ENCODE data around the gene ETHE1. TPM values are rescaled to one million over a fixed set of nuclear protein-coding genes. Genes with fewer than 3 reads are reported as not detected.

ETHE1 gene
- polyA plus RNA-seq, 3 donors = 71.2 to 135 (median 111) TPM

DNA sequence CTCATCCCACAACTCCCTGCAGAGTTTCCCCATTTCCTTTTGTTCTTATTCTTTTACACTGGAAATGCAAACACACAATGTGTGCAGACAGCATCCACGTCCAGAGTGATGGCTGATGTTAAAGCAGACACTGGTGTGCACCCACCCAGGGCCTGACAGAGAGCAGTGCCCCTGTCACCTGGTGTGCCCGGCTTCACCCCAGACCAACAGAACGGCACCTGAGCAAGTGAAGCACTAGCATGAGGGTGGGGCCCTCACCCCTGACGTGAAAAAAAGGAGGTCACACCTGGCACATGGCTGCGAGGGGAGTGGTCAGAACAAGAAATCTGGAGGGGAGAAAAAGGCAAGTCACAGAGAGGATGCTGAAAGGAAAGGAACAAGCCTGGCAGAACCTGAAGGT is 18.3 kb upstream of the ETHE1 start:
- peaks cover 62 to 90% of the 10 kb centered on the region in 2 donors for H3K36me3 Mint-ChIP-seq
- H3K4me3 Mint-ChIP-seq = no peak overlapping the region
- WGBS (ENCODE audit: insufficient coverage) = 98% methylated on average over 5 of the region's 5 CpGs

GRCh38 chr19:43544077-43544476 is 17.1 kb upstream of the ETHE1 start:
- Mint-ChIP-seq H3K9me3 (peaks cover 0 to 3% (median 0%) of the 10 kb centered on the region in 7 donors), H3K27me3 (ENCODE audit: low read depth in 3 of 3) (peaks cover 0 to 2% (median 0%) of the 10 kb centered on the region in 3 donors), H3K36me3 (peaks cover 64 to 91% of the 10 kb centered on the region in 2 donors), H3K4me3 (no peak overlapping the region), H3K4me1 (no peaks in the 10 kb centered on the region), H3K27ac (no peak overlapping the region)
- Histone ChIP-seq H3K4me2 (replicated peaks; ENCODE audit: extremely low read depth, low read length, poor library complexity, severe bottlenecking) (no peak overlapping the region), H3K79me2 (ENCODE audit: insufficient read depth, low read length) (no peaks in the 10 kb centered on the region), H3K4me1 (ENCODE audit: control insufficient read depth in 1 of 2, insufficient read depth in 2 of 2, low read length in 2 of 2) (no peaks in the 10 kb centered on the region), H3K4me3 (replicated peaks in 1 of 3; ENCODE audit: low read depth in 2 of 3, low read length in 3 of 3) (no peak overlapping the region), H3K9me3 (replicated peaks in 1 of 2; ENCODE audit: control insufficient read depth in 1 of 2, insufficient read depth in 1 of 2, low read length in 2 of 2) (no peaks in the 10 kb centered on the region), H4K20me1 (ENCODE audit: insufficient read depth, low read length) (no peaks in the 10 kb centered on the region), H3K27ac (ENCODE audit: low read depth in 1 of 2, low read length in 2 of 2) (no peak overlapping the region), H2AFZ (ENCODE audit: insufficient read depth, low read depth, low read length, poor library complexity, severe bottlenecking) (no peak overlapping the region), H3K9ac (ENCODE audit: insufficient read depth, low read length, poor library complexity, severe bottlenecking) (no peak overlapping the region), H3K27me3 (ENCODE audit: control insufficient read depth in 2 of 2, insufficient read depth in 2 of 2, low read length in 2 of 2) (no peaks in the 10 kb centered on the region), H3K36me3 (replicated peaks in 1 of 2; ENCODE audit: control insufficient read depth in 1 of 2, insufficient read depth in 2 of 2, low read length in 2 of 2) (peaks cover 54 to 85% of the 10 kb centered on the region in 2 donors)
- TF ChIP-seq CTCF (IDR thresholded peaks at IDR 0.05) = no peak
- no peak for DNase-seq
- 100% methylated on average over 8 of the region's 9 CpGs for WGBS (ENCODE audit: insufficient coverage)
- intact Hi-C loops (cut with micrococcal nuclease) = no loop called here

More for the DNA sequence above, 18.3 kb upstream of the ETHE1 start:
- H3K4me3 ChIP-seq (replicated peaks in 1 of 3; ENCODE audit: low read depth in 2 of 3, low read length in 3 of 3) = no peak overlapping the region
- H2AFZ ChIP-seq (ENCODE audit: insufficient read depth, low read depth, low read length, poor library complexity, severe bottlenecking) = no peak overlapping the region
- H3K4me1 ChIP-seq (ENCODE audit: control insufficient read depth in 1 of 2, insufficient read depth in 2 of 2, low read length in 2 of 2) = no peaks in the 10 kb centered on the region
- no peaks in the 10 kb centered on the region for H3K9me3 ChIP-seq (replicated peaks in 1 of 2; ENCODE audit: control insufficient read depth in 1 of 2, insufficient read depth in 1 of 2, low read length in 2 of 2)
- no peaks in the 10 kb centered on the region for H3K27me3 ChIP-seq (ENCODE audit: control insufficient read depth in 2 of 2, insufficient read depth in 2 of 2, low read length in 2 of 2)
- DNase-seq = no peak
- no peaks in the 10 kb centered on the region for H3K4me1 Mint-ChIP-seq
- no peak overlapping the region for H3K4me2 ChIP-seq (replicated peaks; ENCODE audit: extremely low read depth, low read length, poor library complexity, severe bottlenecking)
- peaks cover 0 to 2% (median 0%) of the 10 kb centered on the region in 3 donors for H3K27me3 Mint-ChIP-seq (ENCODE audit: low read depth in 3 of 3)
- no peak overlapping the region for H3K27ac ChIP-seq (ENCODE audit: low read depth in 1 of 2, low read length in 2 of 2)
- peaks cover 60 to 85% of the 10 kb centered on the region in 2 donors for H3K36me3 ChIP-seq (replicated peaks in 1 of 2; ENCODE audit: control insufficient read depth in 1 of 2, insufficient read depth in 2 of 2, low read length in 2 of 2)
- no peaks in the 10 kb centered on the region for H4K20me1 ChIP-seq (ENCODE audit: insufficient read depth, low read length)
- no peaks in the 10 kb centered on the region for H3K79me2 ChIP-seq (ENCODE audit: insufficient read depth, low read length)
- TF ChIP-seq CTCF (IDR thresholded peaks at IDR 0.05) = no peak
- intact Hi-C loops (cut with micrococcal nuclease) = no loop called here
- peak overlapping the region in 2 of 7 donors; percentile 10 to 42 for H3K27ac Mint-ChIP-seq
- H3K9ac ChIP-seq (ENCODE audit: insufficient read depth, low read length, poor library complexity, severe bottlenecking) = no peak overlapping the region
- no peaks in the 10 kb centered on the region for H3K9me3 Mint-ChIP-seq

Measured in CD14-positive monocyte (primary cell).